Epithelial cell of prostate (primary cell): ENCODE results near the gene SLC35A2.

Experiments used
- DNase-seq: peaks from one replicate; pipeline ENCODE4 v3.0.0-alpha.2; 2011; ENCODE audit warnings: low read depth, low spot score
- H3K27ac ChIP-seq: fragments of 450-650 bp; 2 replicates; pipeline ENCODE4 v1.5.1; 2017; ENCODE audit warnings: mild to moderate bottlenecking

The SLC35A2 gene

GRCh38 chrX:48911412-48912182 is at the start of gene SLC35A2:
Gene SLC35A2, minus strand, starts transcription at chrX:48911646. Its CDS starts 10 bp downstream, at chrX:48911636.
- DNase-seq, result no peak
- H3K27ac ChIP-seq, result peak within 1 kb of the TSS; percentile 90

- DNase-seq, result no peak
- no peak overlapping the region for H3K27ac ChIP-seq
Measured at GRCh38 chrX:48960291-48960690, 48.8 kb upstream of the SLC35A2 start.

- peak overlapping the region; percentile 91 for H3K27ac ChIP-seq
- DNase-seq, result peak; percentile 8
Measured at GRCh38 chrX:48958635-48959094, 47.2 kb upstream of the SLC35A2 start.

GRCh38 chrX:48957827-48958634 is 46.6 kb upstream of the SLC35A2 start:
- peak; percentile 89 for DNase-seq

GRCh38 chrX:48957477-48957826 is 46.0 kb upstream of the SLC35A2 start, which contains the start of gene OTUD5:
Gene OTUD5, minus strand, starts transcription at chrX:48957607. Its CDS starts 37 bp downstream, at chrX:48957570.
- no peak for DNase-seq
- peak within 1 kb of the TSS; percentile 91 for H3K27ac ChIP-seq

More at GRCh38 chrX:48957827-48958634, 46.6 kb upstream of the SLC35A2 start:
- peak overlapping the region; percentile 91 for H3K27ac ChIP-seq

GRCh38 chrX:48956728-48957414 is 45.4 kb upstream of the SLC35A2 start:
- peak overlapping the region; percentile 91 for H3K27ac ChIP-seq
- no peak for DNase-seq

GRCh38 chrX:48948589-48948988 is 37.1 kb upstream of the SLC35A2 start:
- no peak for DNase-seq
- no peak overlapping the region for H3K27ac ChIP-seq

- no peak for DNase-seq
- H3K27ac ChIP-seq, result no peak overlapping the region
Measured at GRCh38 chrX:48945517-48946348, 34.3 kb upstream of the SLC35A2 start.

- DNase-seq, result no peak
- H3K27ac ChIP-seq, result no peak overlapping the region
Measured at GRCh38 chrX:48942895-48943294, 31.4 kb upstream of the SLC35A2 start.

GRCh38 chrX:48940404-48940955 is 29.0 kb upstream of the SLC35A2 start:
- no peak overlapping the region for H3K27ac ChIP-seq
- DNase-seq, result no peak

GRCh38 chrX:48939524-48940228 is 28.2 kb upstream of the SLC35A2 start:
- DNase-seq, result no peak
- no peak overlapping the region for H3K27ac ChIP-seq

- DNase-seq, result no peak
- H3K27ac ChIP-seq, result no peak overlapping the region
Measured at GRCh38 chrX:48938721-48939425, 27.4 kb upstream of the SLC35A2 start.

GRCh38 chrX:48937054-48937907 is 25.8 kb upstream of the SLC35A2 start:
- no peak for DNase-seq
- H3K27ac ChIP-seq, result no peak overlapping the region

GRCh38 chrX:48936429-48937053 is 25.1 kb upstream of the SLC35A2 start:
- no peak for DNase-seq
- H3K27ac ChIP-seq, result no peak overlapping the region

GRCh38 chrX:48935301-48935670 is 23.8 kb upstream of the SLC35A2 start:
- DNase-seq, result no peak
- H3K27ac ChIP-seq, result no peak overlapping the region

- H3K27ac ChIP-seq, result no peak overlapping the region
- no peak for DNase-seq
Measured at GRCh38 chrX:48934581-48935300, 23.3 kb upstream of the SLC35A2 start.
